Measurements from ENCODE around the gene SARS2.

DNA sequence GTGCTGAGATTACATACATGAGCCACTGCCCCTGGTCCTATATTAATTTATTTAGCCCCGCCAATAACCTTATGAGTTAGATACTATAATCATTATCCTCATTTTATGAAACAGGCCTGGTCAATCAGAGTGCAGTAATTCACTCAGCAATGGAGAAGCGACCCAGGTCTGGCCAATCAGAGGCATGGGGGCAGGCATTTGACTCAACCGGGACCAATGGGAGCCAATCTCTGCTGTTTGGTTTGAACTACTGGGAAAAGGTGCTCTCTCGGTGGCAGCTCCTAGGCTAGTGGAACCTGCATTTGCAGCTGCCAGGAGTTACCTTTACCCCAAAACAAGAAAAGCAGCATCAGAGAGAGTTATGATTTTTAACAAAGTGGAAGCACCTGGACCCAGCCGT, 37.7 kb downstream of the SARS2 start:
- TF ChIP-seq CTCF (IDR thresholded peaks at IDR 0.05) = no peak
- no peak for TF ChIP-seq POLR2A (IDR thresholded peaks at IDR 0.05)

All from heart left ventricle (tissue), 13 donors.